ENCODE measurements around the gene ATXN7L3. TPM values are rescaled to one million over a fixed set of nuclear protein-coding genes. Genes with fewer than 3 reads are reported as not detected.
A peak's percentile ranks its signal among the peaks of the same experiment; 100 is the strongest.

ATXN7L3 gene
- total and polyA plus RNA-seq, 9 of the 15 experiments (the other 6 are each of a cell fraction or from before 2014, with no cell fraction given): 0.62 to 66.1 (median 33.2) TPM

- TF ChIP-seq CLOCK (CRISPR knock-in tag; IDR thresholded peaks at IDR 0.05; ENCODE audit: borderline replicate concordance) (no peak), ZNF280B (CRISPR knock-in tag; IDR thresholded peaks at IDR 0.05) (no peak), HDAC3 (IDR thresholded peaks at IDR 0.05; ENCODE audit: borderline replicate concordance, partially characterized antibody) (no peak), CBX3 (IDR thresholded peaks at IDR 0.05; ENCODE audit: borderline replicate concordance in 1 of 2, low read length in 2 of 2) (no peak), ZNF282 (CRISPR knock-in tag; IDR thresholded peaks at IDR 0.05) (no peak), ZNF184 (CRISPR knock-in tag; IDR thresholded peaks at IDR 0.05) (no peak), HNRNPK (IDR thresholded peaks at IDR 0.05; ENCODE audit: low read depth, low read length, poor library complexity, severe bottlenecking) (peak; percentile 79), POLR3A (IDR thresholded peaks at IDR 0.05; ENCODE audit: borderline replicate concordance, extremely low read depth, insufficient read depth, insufficient read length) (no peak), ZNF76 (CRISPR knock-in tag; IDR thresholded peaks at IDR 0.05; ENCODE audit: borderline replicate concordance) (no peak), KAT8 (IDR thresholded peaks at IDR 0.05; ENCODE audit: low read depth) (no peak), CREB3L1 (IDR thresholded peaks at IDR 0.05; ENCODE audit: borderline replicate concordance, low read depth) (no peak), ZNF277 (CRISPR knock-in tag; IDR thresholded peaks at IDR 0.05; ENCODE audit: borderline replicate concordance) (no peak), MXI1 (IDR thresholded peaks at IDR 0.05; ENCODE audit: low read depth, low read length) (no peak; the same call in 1 of the 2 replicates), PTRF (tag; IDR thresholded peaks at IDR 0.05) (no peak), RFX1 (IDR thresholded peaks at IDR 0.05) (no peak), SMAD3 (CRISPR knock-in tag; conservative IDR thresholded peaks at IDR 0.05) (no peak), ETV1 (tag; conservative IDR thresholded peaks at IDR 0.05; ENCODE audit: low read depth) (0 out of 2 replicates have a peak, but pooled peaks have one; percentile 10), GTF2B (IDR thresholded peaks at IDR 0.05; ENCODE audit: extremely low read depth, insufficient read length) (no peak), KDM1A (IDR thresholded peaks at IDR 0.05) (peak in 1 of 2 experiments; percentile 25; a peak in 1 of 4 replicates)
Measured at GRCh38 chr17:44199553-44200477, at the start of gene ATXN7L3 (continued).

Measured in K562 (cell line).